DND-41 (cell line): ENCODE measurements around the gene ARHGDIA.

Source experiments
- EZH2 ChIP-seq: IDR thresholded peaks from 3 replicates; pipeline ENCODE4 v1.6.1; 2012; ENCODE audit warnings: borderline replicate concordance, low read depth, mild to moderate bottlenecking, moderate library complexity, low read length, inconsistent platforms; ENCODE audit not compliant: severe bottlenecking
- TF ChIP-seq, protein P1 (sequence below): IDR thresholded peaks from 2 replicates; pipeline ENCODE4 v1.5.1; 2012; ENCODE audit warnings: borderline replicate concordance, low read length, moderate library complexity, mild to moderate bottlenecking; ENCODE audit not compliant: poor library complexity, severe bottlenecking; ENCODE audit errors: extremely low read depth

DNA sequence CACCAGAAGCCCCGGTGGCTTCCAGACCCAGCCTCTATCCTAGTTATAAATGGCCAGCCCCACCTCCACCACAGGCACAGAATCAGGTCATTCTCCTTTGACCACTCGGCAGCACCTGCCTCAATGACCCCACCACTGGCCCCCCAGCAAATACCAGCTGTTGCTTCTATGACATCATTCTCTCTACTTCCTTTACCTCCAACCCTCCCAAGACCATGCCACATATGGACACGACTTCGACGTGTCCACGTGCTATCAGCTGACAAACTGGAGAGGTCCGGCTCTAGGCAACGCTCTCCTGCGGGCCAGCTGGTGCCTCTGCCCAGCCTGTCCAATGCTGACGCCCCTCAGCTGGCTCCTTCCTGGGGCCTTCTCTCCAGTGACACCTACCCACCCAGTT is 14.3 kb upstream of the ARHGDIA start:
- TF ChIP-seq, protein P1, sequence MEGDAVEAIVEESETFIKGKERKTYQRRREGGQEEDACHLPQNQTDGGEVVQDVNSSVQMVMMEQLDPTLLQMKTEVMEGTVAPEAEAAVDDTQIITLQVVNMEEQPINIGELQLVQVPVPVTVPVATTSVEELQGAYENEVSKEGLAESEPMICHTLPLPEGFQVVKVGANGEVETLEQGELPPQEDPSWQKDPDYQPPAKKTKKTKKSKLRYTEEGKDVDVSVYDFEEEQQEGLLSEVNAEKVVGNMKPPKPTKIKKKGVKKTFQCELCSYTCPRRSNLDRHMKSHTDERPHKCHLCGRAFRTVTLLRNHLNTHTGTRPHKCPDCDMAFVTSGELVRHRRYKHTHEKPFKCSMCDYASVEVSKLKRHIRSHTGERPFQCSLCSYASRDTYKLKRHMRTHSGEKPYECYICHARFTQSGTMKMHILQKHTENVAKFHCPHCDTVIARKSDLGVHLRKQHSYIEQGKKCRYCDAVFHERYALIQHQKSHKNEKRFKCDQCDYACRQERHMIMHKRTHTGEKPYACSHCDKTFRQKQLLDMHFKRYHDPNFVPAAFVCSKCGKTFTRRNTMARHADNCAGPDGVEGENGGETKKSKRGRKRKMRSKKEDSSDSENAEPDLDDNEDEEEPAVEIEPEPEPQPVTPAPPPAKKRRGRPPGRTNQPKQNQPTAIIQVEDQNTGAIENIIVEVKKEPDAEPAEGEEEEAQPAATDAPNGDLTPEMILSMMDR, result no peak
- TF ChIP-seq EZH2, result no peak
